NCI-H510A treated with DMSO at 0.1 percent for 48 hours (cell line): ENCODE measurements around the gene EDN2.

Experiments
- DNase-seq: peaks from one replicate; lab custom pipeline; 2025; lab: John Stamatoyannopoulos, UW

EDN2 gene

DNA sequence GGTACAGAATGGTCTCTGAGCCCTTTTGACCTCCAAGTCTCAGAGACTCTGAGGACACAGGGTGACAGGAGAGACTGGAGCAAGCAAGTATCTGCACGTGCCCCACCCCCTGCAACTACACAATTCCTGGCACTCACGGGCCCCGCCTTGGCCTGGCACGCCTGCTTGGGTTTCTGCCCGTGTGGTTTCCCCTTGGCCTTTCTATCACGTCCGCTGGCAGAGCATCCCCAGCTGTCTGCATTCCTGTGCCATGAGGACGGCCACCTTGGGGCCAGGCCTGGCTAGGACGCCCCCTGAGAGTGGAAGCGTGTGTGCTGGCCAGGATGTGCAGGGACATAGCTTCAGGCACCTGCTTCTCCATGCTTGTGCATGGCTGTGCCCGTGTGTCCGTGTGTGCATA lies 14.3 kb upstream of the EDN2 start:
- DNase-seq: peak; percentile 71

DNA sequence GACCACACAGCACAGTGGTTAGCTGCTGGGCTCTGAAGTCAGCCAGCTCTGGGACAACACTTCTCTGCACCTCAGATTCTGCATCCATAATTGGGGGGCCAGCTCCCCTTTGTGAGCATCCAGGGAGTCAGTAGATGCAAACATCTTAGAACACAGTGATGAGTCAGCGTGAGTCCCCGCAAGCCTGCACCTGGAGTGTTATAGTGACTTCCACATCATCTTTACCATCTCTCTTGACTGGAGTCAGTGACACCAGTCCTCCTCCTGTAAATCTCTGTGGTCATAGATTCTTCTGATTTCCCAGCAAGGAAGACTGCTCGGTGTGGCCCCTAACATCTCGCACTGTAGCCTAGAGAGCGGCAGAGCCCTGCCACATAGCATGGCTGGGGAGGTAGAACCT lies 13.9 kb upstream of the EDN2 start:
- no peak for DNase-seq

DNA sequence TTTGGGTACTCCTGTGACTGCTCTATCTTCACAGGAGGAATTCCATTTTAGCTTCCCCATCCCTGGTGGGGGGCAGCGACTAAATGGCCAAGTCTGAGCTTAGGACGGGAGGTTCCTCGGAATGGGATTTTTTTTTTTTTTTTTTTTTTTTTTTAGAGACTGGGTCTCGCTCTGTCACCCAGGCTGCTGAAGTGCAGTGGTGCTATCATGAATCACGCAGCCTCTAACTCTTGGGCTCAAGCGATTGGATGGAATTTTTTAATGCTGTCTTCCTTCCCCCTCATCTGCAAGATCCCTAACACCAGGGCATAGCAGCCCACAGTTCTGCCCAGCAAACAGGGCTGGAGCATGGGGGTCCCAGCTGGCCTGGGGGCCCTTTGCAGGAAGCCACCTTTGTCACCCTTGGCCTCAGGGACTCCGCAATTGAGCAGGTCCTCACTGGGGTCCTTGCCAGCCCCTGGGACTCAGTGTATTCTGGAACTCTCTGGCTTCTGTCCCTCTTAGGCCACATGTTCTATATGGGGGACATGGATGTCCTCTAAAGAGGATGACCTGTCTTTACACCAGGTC lies 13.1 kb upstream of the EDN2 start:
- no peak for DNase-seq

DNA sequence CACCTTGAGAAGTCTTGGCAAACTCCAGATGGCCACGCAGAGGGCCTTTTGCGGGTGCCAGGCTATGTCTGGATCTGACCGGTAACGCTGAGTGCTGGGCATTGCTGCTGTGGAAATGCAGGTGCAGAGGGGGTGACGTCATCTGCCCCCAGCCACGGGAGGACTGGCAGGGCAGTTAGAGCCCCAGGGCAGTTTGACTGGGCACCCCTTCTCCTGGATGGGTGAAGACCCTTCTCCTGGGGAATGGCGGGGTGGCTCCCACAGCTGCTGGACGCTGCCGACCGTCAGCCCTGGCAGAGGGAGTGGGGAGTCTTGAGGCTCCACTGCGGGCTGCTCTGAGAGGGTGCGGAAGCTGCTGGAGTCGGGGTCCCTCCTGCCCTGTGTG lies 12.6 kb upstream of the EDN2 start:
- DNase-seq: no peak

DNA sequence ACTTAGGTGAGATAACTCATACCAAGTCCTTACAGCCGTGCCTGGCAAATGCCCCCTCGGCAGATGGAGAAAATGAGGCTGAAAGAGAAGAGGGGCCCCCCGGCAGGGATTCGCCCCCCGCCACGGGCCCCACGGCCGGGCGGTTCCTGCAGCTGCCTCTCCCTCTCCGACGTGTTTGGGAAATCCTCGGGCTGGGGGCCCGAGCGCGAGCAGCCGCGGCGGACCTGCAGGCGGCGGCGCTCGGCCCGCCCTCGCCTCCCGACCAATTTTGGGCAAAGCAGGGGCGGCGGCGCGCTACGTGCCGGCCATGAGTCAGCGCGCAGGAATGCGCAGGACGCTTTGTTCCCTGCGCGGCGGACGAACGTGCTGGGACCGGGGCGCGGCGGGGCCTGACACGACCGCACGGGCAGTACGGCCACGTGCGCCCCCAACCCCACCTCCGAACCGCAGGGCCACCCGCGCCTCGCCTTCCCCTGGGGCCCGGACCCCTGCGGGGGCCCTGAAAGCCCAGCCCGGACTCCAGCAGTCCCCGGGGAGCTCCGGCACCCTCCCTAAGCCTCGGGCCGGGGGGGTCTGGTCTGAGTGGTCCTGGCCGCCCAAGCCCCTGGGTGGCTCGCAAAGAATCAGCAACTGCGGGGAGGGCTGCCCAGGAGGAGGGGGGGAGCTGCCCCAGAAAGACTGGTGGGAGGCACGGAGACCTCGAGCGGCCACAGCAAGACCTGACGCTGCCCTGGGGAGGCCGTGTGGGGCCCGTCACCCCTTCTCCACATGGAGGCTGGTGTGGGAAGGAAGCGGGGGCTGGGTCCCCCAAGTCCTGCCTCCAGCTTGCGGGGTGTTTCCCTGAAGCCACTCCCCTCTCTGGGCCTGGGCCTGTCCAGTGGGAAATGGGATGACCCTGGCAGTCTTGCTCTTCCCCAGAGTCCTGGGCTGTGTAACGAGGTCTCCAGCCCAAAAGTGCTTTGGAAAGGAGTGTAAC lies 11.9 kb upstream of the EDN2 start:
- DNase-seq: no peak

DNA sequence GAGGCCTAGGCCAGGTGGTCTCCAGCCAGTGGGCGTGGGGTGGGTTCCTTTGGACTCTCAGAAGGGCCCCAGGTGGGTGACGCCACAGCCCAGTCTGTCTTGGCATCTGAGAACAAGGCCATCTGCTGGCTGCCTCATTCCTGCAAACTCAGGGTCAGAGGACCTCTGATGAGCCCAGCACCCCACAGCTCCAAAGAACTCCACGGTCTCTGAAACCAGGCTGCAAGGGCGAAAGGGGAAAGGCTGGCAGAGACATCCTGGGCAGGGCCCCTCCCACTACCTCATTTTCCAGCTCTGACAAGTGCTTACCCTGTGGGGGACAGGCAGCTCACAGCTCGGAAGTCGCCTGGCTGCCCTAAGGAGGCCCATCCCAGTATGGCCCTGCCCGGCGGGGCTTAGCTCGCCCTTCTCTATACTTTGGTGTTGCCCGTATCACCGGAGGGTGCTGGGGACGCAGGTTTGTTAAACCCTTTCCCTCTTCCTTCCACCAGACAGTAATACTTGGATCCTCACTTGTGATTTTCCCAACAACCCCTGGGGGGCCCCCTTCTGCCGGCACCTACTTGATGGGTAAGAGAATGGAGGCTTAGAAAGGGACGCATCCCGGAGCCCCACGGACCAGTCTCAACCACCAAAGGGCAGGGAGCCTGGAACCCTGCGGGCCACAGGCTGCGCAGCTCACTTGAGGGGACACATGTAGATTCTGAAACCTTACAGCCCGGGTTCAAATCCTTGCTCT lies 10.9 kb upstream of the EDN2 start:
- peak; percentile 74 for DNase-seq

DNA sequence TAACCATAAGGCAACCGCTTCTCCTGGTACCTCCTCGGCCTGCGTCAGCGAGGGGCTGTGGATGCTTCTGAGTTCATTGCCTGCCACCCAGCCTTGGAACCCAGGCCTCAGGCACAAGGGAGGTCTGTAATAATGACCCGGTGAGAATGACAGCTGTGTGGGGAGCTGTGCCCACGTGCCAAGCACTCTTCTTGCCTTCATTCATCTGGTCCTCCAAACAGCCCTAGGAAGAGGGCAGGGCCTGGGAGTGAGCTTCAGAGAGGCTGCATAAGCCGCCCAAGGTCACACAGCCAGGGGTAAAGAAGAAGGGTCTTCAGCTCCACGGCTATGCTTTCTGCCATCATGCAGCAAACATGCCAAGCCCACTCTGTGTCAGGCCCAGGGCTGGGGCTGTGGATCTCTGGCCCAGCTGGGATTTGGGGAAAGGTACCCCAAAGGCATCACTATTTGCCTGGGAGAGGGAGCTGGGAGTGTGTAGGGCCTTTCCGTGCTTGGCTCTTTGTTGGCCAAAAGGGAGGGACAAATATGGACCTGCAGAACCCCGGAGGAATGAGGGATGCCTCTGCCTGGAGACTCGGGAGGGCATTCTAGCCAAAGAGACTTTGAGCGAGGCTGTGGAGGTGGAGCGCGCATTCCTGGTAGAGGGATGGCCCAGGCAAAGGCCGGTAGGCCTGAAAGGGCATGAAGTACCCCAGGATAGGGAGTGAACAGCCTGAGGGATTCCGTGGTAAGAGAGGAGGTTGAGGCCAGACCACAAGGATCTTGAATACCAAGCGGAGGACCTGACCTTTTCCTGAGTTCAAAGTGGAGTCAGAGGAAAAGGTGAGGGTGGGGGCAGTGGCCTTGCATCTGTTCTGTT lies 10.1 kb upstream of the EDN2 start:
- no peak for DNase-seq

DNA sequence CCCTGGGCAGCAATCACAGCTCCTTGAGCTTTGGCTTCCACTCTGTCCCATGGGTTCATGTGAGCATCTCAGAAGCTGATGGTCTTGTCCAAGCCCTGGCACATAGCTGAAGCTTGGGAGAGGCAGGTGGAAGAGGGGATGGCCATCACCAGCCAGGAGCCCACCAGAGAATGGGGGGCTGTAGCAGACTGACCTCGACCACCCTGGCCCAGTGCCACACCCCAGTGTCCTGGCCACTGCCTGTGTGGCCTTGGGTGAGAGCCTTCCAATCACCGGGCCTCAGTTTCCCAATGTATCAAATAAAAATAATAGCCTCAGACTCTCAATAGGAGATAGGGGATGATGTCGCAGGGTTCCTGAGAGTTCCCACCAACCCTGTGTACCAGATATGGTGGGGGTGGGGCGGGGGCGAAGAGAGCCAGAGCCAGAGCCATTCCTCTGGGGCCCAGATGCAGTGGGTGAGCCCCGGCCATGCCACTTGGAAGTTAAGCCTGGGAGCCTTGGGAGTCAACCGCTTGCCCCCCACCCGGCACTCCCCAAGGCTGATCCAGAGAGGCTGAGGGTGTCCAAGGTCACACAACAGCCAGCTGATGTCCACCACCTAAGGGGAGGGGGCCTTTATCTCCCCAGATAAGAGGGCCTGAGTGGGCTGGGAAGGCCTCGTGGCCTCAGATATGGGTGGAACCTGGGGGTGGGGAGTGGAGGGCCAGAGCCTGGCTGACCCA lies 9.3 kb upstream of the EDN2 start:
- DNase-seq: no peak

DNA sequence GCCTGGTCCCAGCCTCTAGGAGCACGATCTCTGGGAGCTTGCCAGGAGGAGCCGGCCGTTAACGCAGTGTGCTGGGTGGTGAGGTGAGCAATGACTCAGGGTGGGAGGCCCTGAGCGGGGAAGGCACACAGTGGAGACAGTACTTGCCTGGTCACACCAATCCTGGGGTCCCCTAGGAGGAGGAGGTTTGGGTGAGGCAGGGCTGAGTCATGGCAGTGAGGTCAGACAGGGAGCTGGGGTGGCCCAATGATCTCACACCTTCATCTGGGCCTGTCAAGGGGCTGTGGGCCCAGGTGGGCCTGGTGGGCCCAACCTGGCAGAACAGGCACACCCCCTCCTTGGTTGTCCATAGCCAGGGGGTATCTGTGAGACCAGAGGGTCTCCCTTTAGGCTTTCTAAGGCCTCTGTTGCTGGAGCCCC lies 8.6 kb upstream of the EDN2 start:
- DNase-seq: no peak

DNA sequence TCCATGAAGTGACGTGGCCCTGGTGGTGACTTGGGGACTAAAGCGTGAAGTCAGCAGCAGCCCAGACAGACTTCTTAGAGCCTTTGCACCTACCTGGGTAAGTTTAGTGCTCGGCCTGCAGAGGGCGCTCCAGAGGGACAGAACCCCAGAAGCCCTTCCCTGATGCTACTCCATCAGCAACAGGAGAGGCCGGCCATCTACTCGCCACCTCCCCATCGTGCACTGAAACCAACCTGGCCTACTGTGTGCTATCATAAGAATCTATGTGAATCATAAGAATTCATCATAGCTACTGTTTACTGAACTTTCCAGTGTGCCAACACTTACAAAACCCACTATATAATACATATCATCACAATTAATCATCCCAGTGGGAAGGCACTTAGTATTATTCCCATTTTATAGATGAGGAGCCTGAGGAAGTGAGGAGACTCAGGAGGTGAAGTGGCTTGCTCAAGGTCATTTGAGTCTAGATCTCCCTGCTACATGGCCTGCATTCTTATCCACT lies 7.9 kb upstream of the EDN2 start:
- DNase-seq: peak; percentile 87

DNA sequence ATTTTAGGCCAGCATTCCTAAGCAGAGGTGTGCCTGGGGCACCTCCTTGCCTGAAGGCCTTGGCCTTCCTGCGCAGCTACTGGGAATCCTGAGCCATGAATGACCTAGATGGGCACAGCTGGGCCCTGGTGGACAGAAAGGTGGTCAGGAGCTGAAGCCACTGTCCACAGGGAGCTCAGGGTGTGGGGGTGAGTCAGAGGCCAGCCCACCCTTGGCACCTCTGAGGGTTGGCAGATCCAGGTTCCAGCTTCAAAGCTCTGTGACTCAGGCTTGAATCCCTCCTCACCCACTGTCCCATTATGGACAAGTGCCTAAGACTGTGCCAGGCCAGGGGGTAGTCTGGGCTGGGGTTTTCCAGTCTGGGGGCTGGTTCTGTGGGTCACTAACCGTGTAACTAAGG lies 6.4 kb upstream of the EDN2 start:
- no peak for DNase-seq

DNA sequence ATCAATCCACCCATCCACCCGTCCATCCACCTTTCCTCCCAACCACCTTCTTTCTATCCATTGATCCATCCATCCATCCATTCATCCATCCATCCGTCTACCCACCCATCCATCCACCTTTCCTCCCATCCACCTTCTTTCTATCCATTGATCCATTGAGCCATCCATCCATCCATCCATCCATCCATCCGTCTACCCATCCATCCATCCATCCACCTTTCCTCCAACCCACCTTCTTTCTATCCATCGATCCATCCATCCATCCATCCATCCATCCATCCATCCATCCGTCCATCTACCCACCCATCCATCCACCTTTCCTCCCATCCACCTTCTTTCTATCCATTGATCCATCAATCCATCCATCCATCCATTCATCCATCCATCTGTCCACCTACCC lies 5.1 kb upstream of the EDN2 start:
- DNase-seq: no peak

DNA sequence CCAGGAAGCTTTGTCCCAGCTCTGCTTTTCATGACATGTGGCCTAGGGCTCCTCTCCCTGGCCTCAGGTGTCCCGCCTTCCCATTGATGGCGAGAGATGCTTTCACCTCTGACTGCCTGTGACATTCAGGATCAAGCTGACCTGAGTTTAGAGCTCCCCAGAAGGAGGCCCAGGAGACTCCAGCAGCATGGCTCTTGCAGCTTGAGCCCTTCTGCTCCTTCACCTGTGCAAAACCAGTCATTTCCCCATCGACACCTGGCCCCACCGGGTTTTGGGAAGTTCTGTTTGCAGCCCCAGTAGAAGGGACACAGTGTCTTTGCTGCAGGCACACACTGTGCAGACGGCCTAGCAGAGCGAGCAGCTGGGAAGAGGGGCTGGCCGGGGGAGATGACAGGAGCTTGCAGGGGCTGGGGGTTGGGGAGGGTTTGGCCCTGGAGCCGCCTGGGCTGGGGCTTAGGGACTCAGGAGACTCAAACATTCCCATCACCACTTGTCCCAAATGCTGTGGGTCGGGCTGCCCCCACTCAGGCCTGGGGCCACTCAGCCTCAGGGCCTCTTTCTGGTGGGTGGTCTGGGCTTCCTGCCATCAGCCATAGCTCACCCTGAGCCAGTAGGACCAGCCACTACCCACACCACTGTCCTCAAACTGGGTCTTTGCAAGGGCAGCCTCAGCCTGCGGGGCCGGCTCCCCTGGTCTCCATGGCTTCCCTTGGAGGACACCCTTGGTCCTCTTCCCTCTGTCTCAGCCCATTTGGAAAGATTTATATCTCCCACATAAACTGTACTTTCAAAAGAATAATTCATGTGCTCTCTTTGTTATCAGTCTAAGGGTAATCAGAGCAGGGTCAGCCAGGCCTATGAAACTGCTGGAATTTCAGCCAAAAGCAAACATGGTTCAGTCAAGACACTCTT lies 3.8 kb upstream of the EDN2 start:
- no peak for DNase-seq

DNA sequence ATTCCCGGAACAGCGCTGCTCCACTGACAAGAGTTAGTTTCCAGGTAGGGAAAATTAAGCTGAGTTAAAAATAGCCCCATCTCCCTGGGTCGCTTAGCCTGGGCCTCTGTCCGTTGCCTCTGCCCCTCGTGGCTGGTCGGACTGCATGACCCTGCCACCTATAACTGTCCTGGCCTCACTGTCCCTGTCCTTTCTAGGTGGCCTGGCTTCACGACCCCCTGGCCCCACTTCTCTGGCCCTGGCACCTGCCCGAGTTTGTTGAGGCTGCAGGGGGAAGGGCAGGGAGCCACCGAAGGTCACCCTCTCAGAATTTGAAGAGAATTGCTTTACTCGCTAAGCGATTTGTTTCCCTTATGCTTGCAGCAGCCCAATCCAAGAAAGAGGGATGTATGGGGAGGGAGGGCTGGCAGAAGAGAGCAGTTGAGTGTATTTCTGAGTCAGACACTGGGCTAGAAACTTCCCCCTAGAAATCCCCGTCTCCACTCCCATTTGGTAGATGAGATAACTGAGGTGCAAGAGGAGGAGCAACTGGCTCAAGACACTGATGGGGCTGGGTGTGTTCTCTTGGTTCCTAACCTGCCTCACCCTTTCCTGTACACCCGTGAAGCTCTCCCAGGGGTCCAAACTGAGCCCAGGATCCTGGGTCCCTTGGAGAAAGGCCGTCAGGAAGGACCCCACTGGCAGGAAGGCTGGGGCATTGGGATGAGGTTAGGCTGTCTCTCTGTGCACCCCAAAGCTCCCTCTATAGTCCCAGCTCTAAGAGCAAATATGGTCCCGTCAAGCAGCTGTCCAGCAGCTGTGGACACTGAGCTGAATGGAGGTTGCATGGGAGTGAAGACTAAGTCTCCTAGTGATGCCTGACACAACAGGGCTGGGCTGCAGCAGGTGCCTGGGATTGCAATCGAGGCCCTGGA lies 2.9 kb upstream of the EDN2 start:
- no peak for DNase-seq

DNA sequence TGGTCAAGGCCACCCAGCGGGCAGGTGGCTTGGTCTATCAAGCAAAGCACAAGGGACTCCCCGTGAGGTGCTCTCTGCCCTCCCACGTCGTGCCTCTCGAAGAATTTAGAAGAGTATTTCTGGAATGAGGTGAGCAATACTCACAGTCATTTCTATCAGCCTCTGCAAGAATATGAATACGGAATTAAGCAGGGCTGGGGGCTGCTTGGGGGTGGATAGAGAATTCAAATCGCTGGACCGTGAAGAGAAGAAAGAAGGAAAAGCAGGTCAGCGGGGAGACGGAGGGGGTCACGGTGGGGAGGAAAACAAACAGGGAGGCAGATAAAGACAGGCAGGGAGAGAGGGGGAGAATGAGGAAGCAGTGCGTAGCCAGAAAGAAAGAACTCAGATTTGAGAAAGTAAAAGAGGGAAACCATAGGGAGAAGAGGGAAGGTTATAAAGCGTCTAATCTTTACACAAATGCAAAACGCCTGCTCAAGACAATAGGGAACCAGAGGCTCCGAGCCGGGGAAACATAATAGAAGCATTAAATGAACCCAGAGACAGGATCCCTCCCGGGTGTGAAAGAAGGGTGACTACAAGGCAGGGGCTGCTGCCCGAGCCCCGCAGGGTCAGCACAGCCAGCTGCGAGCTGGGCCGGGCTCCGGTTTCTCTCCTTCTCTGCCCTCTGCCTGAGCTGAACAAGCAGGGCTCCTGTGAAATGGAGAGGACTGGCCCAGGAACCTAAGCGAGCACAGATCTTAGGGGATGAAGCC lies 2.1 kb upstream of the EDN2 start:
- DNase-seq: no peak

DNA sequence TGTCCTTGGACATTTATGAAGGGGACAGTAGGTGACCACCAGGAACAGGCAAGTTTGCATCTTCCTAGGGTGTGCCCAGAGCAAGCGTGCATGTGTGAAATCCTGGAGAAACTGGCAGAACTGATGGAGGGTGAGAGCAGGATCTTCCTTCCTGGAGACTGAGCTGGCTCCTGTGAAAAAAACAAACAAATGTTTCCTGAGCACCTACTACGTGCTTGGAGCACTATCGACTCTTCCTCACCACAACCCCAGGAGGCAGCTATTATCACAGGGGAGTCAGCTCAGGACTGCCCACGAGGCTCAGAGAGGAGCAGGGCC lies 1.5 kb upstream of the EDN2 start:
- no peak for DNase-seq

DNA sequence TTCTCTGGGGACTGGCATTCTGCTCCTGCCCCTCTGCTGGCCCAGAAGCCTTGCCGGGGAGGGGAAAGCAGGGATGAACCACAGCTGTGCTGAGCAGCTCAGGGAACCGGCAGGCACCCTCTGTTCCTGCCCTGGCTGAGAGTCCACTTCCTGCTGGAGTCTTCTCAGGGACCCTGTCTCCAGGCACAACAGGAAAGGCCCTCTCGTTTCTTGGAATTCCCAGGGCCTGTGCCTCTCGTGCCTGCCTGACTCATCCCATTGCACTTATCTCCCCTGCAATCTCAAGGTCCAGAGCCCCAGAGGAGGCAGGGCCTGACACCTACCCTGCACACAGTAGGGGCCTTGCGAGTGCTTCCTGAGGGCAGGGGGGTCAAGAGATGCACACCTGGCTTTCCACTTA lies 1.1 kb upstream of the EDN2 start:
- no peak for DNase-seq

DNA sequence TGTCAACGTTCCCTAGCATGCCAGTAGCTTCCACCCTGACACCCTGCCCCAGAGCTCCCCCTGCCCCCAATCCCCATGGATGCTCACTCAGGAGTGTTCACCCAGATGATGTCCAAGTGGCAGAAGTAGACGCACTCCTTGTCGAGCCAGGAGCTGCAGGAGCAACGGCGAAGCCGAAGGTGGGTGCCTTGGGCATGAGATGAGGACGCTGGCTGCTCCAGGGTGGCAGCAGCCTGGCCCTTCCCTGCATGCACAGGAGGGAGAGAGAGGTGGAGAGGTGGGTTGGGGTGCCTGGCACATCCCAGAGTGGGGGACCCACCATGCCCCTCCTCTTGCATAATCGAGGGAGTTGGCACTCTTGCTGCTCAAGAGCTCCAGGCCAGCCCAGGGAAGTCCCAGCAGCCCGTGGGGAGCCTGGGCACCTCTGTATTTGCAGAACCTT lies 502 bp downstream of the EDN2 start:
- DNase-seq: no peak
